NT2/D1 (cell line): ENCODE data around the gene SUSD5.
A peak's percentile ranks its signal among the peaks of the same experiment; 100 is the strongest.
"Not testable (repeated sequence)": the region's sequence is repeated elsewhere in the genome, so short reads cannot be mapped to it uniquely, and the experiment has no call there.

Experiments
- DNase-seq: peaks from one replicate; pipeline ENCODE4 v3.0.0-alpha.2; 2011; ENCODE audit warnings: low read depth, low spot score
- H3K27me3 ChIP-seq: 2 replicates; pipeline ENCODE4 v1.6.0; 2011; ENCODE audit warnings: mild to moderate bottlenecking; ENCODE audit not compliant: insufficient read length, insufficient read depth
- H3K36me3 ChIP-seq: 2 replicates; pipeline ENCODE4 v1.6.1; 2011; ENCODE audit warnings: mild to moderate bottlenecking, low read length, mixed read lengths; ENCODE audit not compliant: insufficient read depth, insufficient read length
- H3K4me1 ChIP-seq: 2 replicates; pipeline ENCODE4 v1.5.1; 2011; ENCODE audit not compliant: insufficient read depth, insufficient read length
- H3K4me3 ChIP-seq: 2 replicates; pipeline ENCODE4 v1.5.1; 2011; ENCODE audit warnings: low read depth; ENCODE audit not compliant: insufficient read length
- H3K9ac ChIP-seq: 2 replicates; pipeline ENCODE4 v1.6.0; 2011; ENCODE audit warnings: low read depth; ENCODE audit not compliant: insufficient read length
- H3K9me3 ChIP-seq: 2 replicates; pipeline ENCODE4 v1.5.1; 2011; ENCODE audit warnings: mild to moderate bottlenecking, low read length; ENCODE audit not compliant: insufficient read depth
- SUZ12 ChIP-seq: IDR thresholded peaks from 2 replicates; pipeline ENCODE4 v1.6.1; 2011; ENCODE audit not compliant: insufficient read length, insufficient read depth; ENCODE audit errors: extremely low read depth
- YY1 ChIP-seq: IDR thresholded peaks from 2 replicates; pipeline ENCODE4 v1.6.1; 2011; ENCODE audit not compliant: insufficient read length, insufficient read depth
- ZNF274 ChIP-seq: IDR thresholded peaks from 2 replicates; pipeline ENCODE4 v1.6.1; 2011; ENCODE audit warnings: mild to moderate bottlenecking, low read depth, low read length

The SUSD5 gene

DNA sequence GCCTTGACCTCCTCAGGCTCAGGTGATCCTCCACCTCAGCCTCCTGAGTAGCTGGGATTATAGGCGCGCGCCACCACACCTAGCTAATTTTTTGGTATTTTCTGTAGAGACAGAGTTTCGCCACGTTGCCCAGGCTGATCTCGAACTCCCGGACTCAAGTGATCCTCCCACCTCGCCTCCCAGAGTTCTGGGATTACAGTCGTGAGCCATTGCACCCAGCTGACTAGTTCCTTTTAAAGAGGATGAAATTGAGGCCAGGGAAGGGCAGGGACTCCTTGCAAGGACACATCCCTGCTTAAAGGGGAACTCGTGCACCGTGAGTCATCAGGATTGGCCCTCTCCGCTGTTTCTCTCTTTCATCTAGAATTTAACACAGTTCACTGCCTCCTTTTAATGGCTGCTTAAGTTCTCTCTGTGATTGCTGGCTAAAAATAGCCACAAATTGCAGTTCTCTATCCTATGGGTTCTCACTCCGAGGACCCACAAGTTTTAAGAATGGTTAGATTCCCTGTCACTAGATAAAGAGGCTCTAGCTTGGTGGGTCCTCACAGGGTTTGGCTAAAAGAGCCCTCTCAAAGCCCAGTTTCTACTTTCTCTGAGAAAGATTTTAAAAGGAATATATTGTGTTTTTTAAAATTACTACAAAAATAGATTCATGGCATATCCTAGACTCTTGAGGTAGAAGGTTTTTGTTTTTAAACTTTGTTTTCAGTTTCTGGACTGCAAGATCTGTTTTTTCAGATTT lies 103.4 kb downstream of the SUSD5 start:
- no peak for DNase-seq
- no peak for TF ChIP-seq SUZ12
- no peak for TF ChIP-seq YY1
- TF ChIP-seq ZNF274: no peak
- peak overlapping the region; percentile 8 for H3K4me3 ChIP-seq
- H3K9ac ChIP-seq: peak overlapping the region; percentile 12
- H3K27me3 ChIP-seq: no peaks in the 10 kb centered on the region
- H3K4me1 ChIP-seq: no peaks in the 10 kb centered on the region
- H3K36me3 ChIP-seq: peaks cover 22% of the 10 kb centered on the region
- no peaks in the 10 kb centered on the region for H3K9me3 ChIP-seq

DNA sequence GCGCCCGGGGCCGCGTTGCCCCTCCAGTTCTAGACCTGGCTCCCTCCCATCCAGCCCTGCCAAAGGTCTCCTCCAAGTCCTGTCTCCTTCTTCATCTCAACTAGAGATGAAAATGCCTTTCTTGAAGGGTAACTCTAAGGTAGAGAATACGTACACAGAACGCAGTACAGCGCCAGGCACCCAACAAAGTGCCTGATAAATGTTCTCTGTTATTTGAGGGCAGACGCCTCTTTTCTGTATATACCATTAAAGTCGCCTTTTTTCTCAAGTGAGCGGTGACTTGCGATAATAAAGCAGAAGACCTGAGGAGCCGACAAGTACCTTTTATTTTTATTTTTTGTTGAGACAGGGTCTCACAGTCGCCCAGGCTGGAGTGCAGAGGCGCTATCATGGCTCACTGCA lies 104.0 kb downstream of the SUSD5 start:
- no peak for DNase-seq
- Histone ChIP-seq H3K4me1 (no peaks in the 10 kb centered on the region), H3K9ac (peak overlapping the region; percentile 12), H3K4me3 (peak overlapping the region; percentile 95), H3K27me3 (no peaks in the 10 kb centered on the region), H3K9me3 (no peaks in the 10 kb centered on the region), H3K36me3 (peaks cover 16% of the 10 kb centered on the region)
- TF ChIP-seq SUZ12 (no peak), YY1 (no peak), ZNF274 (no peak)

DNA sequence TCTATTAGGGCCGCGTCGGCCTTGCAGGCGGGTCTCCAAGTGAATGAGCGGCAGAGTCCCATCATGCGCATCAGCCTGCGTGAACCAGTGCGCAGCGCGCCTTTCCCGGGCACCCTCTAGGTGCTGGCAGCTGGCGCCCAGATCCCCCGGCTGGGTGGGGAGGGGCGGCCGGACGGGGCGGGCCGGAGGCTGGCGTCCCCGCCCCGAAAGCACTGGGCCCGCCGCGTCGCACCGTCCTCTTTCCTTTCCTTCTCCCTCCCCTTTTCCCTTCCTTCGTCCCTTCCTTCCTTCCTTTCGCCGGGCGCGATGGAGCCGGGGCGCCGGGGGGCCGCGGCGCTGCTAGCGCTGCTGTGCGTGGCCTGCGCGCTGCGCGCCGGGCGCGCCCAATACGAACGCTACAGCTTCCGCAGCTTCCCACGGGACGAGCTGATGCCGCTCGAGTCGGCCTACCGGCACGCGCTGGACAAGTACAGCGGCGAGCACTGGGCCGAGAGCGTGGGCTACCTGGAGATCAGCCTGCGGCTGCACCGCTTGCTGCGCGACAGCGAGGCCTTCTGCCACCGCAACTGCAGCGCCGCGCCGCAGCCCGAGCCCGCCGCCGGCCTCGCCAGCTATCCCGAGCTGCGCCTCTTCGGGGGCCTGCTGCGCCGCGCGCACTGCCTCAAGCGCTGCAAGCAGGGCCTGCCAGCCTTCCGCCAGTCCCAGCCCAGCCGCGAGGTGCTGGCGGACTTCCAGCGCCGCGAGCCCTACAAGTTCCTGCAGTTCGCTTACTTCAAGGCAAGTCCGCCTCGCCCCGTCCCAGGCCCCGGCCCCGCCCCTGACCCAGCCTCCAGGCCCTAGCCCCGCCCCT lies 104.6 kb downstream of the SUSD5 start, which contains the start of gene CRTAP:
Gene CRTAP, plus strand, starts transcription at position 243 of the 850 bp plus-strand sequence. Its CDS starts 64 bp downstream, at position 307.
- Histone ChIP-seq H3K4me3 (peak within 1 kb of the TSS; percentile 95), H3K9ac (peak within 1 kb of the TSS; percentile 99), H3K36me3 (peaks cover 14% of the 10 kb centered on the region), H3K9me3 (no peaks in the 10 kb centered on the region), H3K27me3 (no peaks in the 10 kb centered on the region), H3K4me1 (no peaks in the 10 kb centered on the region)
- peak; percentile 84 for DNase-seq
- no peak for TF ChIP-seq YY1
- no peak for TF ChIP-seq ZNF274
- no peak for TF ChIP-seq SUZ12

DNA sequence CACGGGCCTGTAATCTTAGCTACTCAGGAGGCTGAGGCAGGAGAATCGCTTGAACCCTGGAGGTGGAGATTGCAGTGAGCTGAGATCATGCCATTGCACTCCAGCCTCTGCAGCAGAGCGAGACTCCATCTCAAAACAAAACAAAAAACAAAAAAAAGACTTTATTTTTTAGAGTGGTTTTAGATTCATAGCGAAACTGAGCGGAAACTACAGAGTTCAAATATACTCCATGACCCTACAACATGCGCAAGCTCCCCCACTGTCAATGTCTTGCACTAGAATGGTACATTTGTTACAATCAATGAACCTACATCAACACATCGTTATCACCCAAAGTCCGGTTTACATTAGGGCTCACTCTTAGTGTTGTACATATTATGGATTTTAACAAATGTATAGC lies 107.0 kb downstream of the SUSD5 start:
- Histone ChIP-seq H3K9ac (no peak overlapping the region), H3K36me3 (no peaks in the 10 kb centered on the region), H3K4me3 (no peak overlapping the region), H3K27me3 (no peaks in the 10 kb centered on the region), H3K4me1 (no peaks in the 10 kb centered on the region), H3K9me3 (no peaks in the 10 kb centered on the region)
- no peak for DNase-seq
- TF ChIP-seq YY1 (no peak), SUZ12 (no peak), ZNF274 (no peak)

DNA sequence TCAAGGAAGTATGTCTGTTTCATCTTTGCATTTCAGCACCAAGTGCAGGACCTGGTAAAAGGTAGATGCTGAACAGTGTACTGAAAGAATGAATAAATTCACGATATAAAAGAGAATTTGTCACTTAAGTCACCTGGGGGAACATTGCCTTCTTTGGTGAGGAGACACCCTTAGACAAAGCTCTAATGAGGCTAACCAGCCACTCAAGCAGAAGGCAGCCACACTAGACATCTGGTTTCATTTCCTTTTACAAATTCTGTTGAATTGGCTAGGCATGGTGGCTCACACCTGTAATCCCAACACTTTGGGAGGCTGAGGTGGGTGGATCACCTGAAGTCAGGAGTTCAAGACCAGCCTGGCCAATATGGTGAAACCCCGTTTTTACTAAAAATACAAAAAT lies 111.8 kb downstream of the SUSD5 start:
- not testable (repeated sequence) for H3K9me3 ChIP-seq, H3K9ac ChIP-seq, DNase-seq, H3K4me1 ChIP-seq, H3K27me3 ChIP-seq, H3K36me3 ChIP-seq, H3K4me3 ChIP-seq

DNA sequence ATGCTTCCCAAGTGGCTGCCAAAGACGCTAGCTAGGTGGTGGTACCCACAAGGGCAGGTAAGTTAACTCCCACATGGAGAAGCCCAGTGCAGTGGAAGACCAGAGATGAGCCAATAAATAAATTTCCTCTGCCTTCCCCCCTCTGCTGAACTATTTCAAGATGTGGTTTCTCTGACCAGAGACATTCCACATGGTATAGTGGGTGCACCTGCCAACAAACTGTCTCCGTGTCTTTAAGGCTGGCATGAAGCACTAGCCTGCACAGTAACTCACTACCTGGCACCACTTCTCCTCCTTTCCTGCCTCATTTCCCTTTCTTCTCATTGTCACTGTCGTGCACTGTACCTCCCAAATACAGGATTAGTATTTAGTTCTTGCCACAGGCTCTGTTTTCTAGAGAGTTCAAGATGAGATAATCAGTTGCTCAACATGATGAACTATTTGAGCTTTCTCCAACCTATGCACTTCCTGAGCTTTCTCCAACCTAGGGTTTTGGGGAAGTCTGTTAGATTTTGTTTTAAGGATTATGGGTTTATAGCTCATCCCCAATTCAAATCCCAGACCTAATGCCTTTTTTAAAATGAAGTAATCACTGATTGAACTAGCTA lies 113.2 kb downstream of the SUSD5 start:
- no peaks in the 10 kb centered on the region for H3K27me3 ChIP-seq
- H3K4me3 ChIP-seq: no peak overlapping the region
- no peaks in the 10 kb centered on the region for H3K36me3 ChIP-seq
- no peak overlapping the region for H3K9ac ChIP-seq
- TF ChIP-seq SUZ12 (no peak), YY1 (no peak), ZNF274 (no peak)
- DNase-seq: no peak
- no peaks in the 10 kb centered on the region for H3K9me3 ChIP-seq
- H3K4me1 ChIP-seq: no peaks in the 10 kb centered on the region

DNA sequence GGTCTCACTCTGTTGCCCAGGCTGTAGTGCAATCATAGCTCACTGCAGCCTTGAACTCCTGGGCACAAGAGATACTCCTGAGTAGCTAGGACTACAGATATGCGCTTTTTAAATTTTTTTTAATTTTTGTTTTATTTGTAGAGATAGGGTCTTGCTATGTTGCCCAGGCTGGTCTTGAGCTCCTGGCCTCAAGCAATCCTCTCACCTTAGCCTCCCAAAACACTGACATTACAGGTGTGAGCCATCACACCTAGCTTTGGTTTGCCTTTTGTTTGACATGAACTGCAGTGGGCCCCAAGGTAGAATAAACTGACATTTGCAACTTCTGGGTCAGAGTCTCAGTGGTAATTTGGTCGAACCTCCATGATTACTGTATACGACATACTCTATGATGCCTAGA lies 113.8 kb downstream of the SUSD5 start:
- no peaks in the 10 kb centered on the region for H3K36me3 ChIP-seq
- H3K9me3 ChIP-seq: no peaks in the 10 kb centered on the region
- H3K4me1 ChIP-seq: no peaks in the 10 kb centered on the region
- TF ChIP-seq YY1 (no peak), SUZ12 (no peak), ZNF274 (no peak)
- DNase-seq: no peak
- H3K4me3 ChIP-seq: no peak overlapping the region
- no peak overlapping the region for H3K9ac ChIP-seq
- no peaks in the 10 kb centered on the region for H3K27me3 ChIP-seq
